Measurements from ENCODE around the gene C6orf118.

Gene C6orf118

GRCh38 chr6:165245701-165246100 is 63.7 kb downstream of the C6orf118 start:
- Histone ChIP-seq H3K4me3 (no peak overlapping the region), H3K27ac (no peak overlapping the region)

GRCh38 chr6:165245287-165245686 is 64.1 kb downstream of the C6orf118 start:
- Histone ChIP-seq H3K27ac (no peak overlapping the region), H3K4me3 (no peak overlapping the region)

GRCh38 chr6:165244524-165245247 is 64.7 kb downstream of the C6orf118 start:
- no peak overlapping the region for H3K4me3 ChIP-seq
- no peak overlapping the region for H3K27ac ChIP-seq

GRCh38 chr6:165243801-165244200 is 65.6 kb downstream of the C6orf118 start:
- Histone ChIP-seq H3K4me3 (no peak overlapping the region), H3K27ac (no peak overlapping the region)

- Histone ChIP-seq H3K27ac (no peak overlapping the region), H3K4me3 (no peak overlapping the region)
Measured at GRCh38 chr6:165236326-165236725, 73.1 kb downstream of the C6orf118 start.

GRCh38 chr6:165232731-165233488 is 76.5 kb downstream of the C6orf118 start:
- Histone ChIP-seq H3K27ac (no peak overlapping the region), H3K4me3 (no peak overlapping the region)

- no peak overlapping the region for H3K27ac ChIP-seq
- no peak overlapping the region for H3K4me3 ChIP-seq
Measured at GRCh38 chr6:165231581-165232561, 77.5 kb downstream of the C6orf118 start.

GRCh38 chr6:165231177-165231576 is 78.2 kb downstream of the C6orf118 start:
- Histone ChIP-seq H3K4me3 (no peak overlapping the region), H3K27ac (no peak overlapping the region)

Measured in skin epidermis (tissue), 12 donors.